ENCODE results near the gene MT4.

Gene MT4

GRCh38 chr16:56520251-56520577 lies 44.7 kb upstream of the MT4 start (continued):
- TF ChIP-seq PRDM10 (tag by site-specific recombination; IDR thresholded peaks at IDR 0.05) (no peak), ZNF792 (tag by site-specific recombination; IDR thresholded peaks at IDR 0.05) (no peak), ZNF629 (tag by site-specific recombination; IDR thresholded peaks at IDR 0.05) (no peak)

GRCh38 chr16:56525236-56525635 lies 39.6 kb upstream of the MT4 start:
- Histone ChIP-seq H3K4me1 (ENCODE audit: control insufficient read depth, insufficient read depth, low read length) (no peaks in the 10 kb centered on the region), H3K36me3 (ENCODE audit: control insufficient read depth in 2 of 2, insufficient read depth in 1 of 2, low read length in 2 of 2) (no peaks in the 10 kb centered on the region), H3K4me3 (ENCODE audit: low read depth, low read length) (no peak overlapping the region), H3K9me3 (ENCODE audit: control insufficient read depth, insufficient read depth, low read depth, low read length) (no peaks in the 10 kb centered on the region), H3K27ac (ENCODE audit: extremely low read depth, low read depth, low read length) (no peak overlapping the region)
- CTCF ChIA-PET, result interaction anchor here (0.6 kb wide), 1 partner anchor 177 kb away, joined by 3 read pairs; no protein-coding TSS in a partner anchor
- TF ChIP-seq ZBTB20 (tag by site-specific recombination; IDR thresholded peaks at IDR 0.05) (no peak), ZNF302 (tag by site-specific recombination; IDR thresholded peaks at IDR 0.05; ENCODE audit: low read depth) (no peak), ZNF473 (tag by site-specific recombination; IDR thresholded peaks at IDR 0.05) (no peak), ZNF501 (tag by site-specific recombination; IDR thresholded peaks at IDR 0.05) (no peak), ZNF677 (tag by site-specific recombination; IDR thresholded peaks at IDR 0.05) (no peak), YY1 (tag by site-specific recombination; IDR thresholded peaks at IDR 0.05) (no peak), ZNF404 (tag by site-specific recombination; IDR thresholded peaks at IDR 0.05) (no peak), ZNF2 (tag by site-specific recombination; IDR thresholded peaks at IDR 0.05) (no peak), ZBTB10 (tag by site-specific recombination; IDR thresholded peaks at IDR 0.05) (no peak), KLF1 (tag by site-specific recombination; IDR thresholded peaks at IDR 0.05) (no peak), ZNF704 (tag by site-specific recombination; IDR thresholded peaks at IDR 0.05) (no peak), INSM2 (tag by site-specific recombination; IDR thresholded peaks at IDR 0.05) (no peak), ZSCAN30 (tag by site-specific recombination; IDR thresholded peaks at IDR 0.05) (no peak), ZNF654 (tag by site-specific recombination; IDR thresholded peaks at IDR 0.05; ENCODE audit: low read depth) (no peak), ZBTB7A (tag by site-specific recombination; IDR thresholded peaks at IDR 0.05; ENCODE audit: low read depth) (no peak), ZNF830 (tag by site-specific recombination; IDR thresholded peaks at IDR 0.05; ENCODE audit: low read depth) (no peak), ZNF629 (tag by site-specific recombination; IDR thresholded peaks at IDR 0.05) (no peak), ZNF341 (tag by site-specific recombination; IDR thresholded peaks at IDR 0.05; ENCODE audit: low read depth) (no peak)
- POLR2A ChIA-PET, result no interaction called here
